WERI-Rb-1 (cell line): Measurements from ENCODE around the gene TBPL2.
"Not testable (repeated sequence)": the region's sequence is repeated elsewhere in the genome, so short reads cannot be mapped to it uniquely, and the experiment has no call there.

Experiments
- DNase-seq: peaks from one replicate; pipeline ENCODE4 v3.0.0-alpha.2; 2020
- H3K27ac ChIP-seq: fragments of 250-450 bp; sonication (Bioruptor Pico); 2 replicates; pipeline ENCODE4 v1.5.1; 2020; ENCODE audit warnings: mild to moderate bottlenecking, moderate library complexity
- H3K27me3 ChIP-seq: fragments of 250-450 bp; sonication (Bioruptor Pico); 2 replicates; pipeline ENCODE4 v1.5.1; 2021; ENCODE audit warnings: mild to moderate bottlenecking, low read depth, moderate library complexity; ENCODE audit not compliant: insufficient read depth, severe bottlenecking
- H3K36me3 ChIP-seq: fragments of 250-450 bp; sonication (Bioruptor Pico); 2 replicates; pipeline ENCODE4 v1.5.1; 2020; ENCODE audit warnings: mild to moderate bottlenecking, moderate library complexity
- H3K4me3 ChIP-seq: 2 replicates; pipeline ENCODE4 v1.5.1; 2011; ENCODE audit warnings: low read depth, mild to moderate bottlenecking, control low read depth, low read length
- H3K9me3 ChIP-seq: fragments of 250-450 bp; sonication (Bioruptor Pico); 2 replicates; pipeline ENCODE4 v1.5.1; 2021; ENCODE audit warnings: mild to moderate bottlenecking, moderate library complexity; ENCODE audit not compliant: severe bottlenecking
- CTCF ChIP-seq: IDR thresholded peaks from 2 replicates; pipeline ENCODE4 v1.5.1; 2011; ENCODE audit warnings: low read depth, mild to moderate bottlenecking, control low read depth, inconsistent platforms, low read length

Gene TBPL2

GRCh38 chr14:55432628-55433027 lies 7.8 kb downstream of the TBPL2 start:
- no peaks in the 10 kb centered on the region for H3K9me3 ChIP-seq
- no peak overlapping the region for H3K27ac ChIP-seq
- H3K36me3 ChIP-seq, result no peaks in the 10 kb centered on the region
- no peak for DNase-seq
- H3K27me3 ChIP-seq, result no peaks in the 10 kb centered on the region
- no peak for TF ChIP-seq CTCF
- no peak overlapping the region for H3K4me3 ChIP-seq

- Histone ChIP-seq H3K36me3 (no peaks in the 10 kb centered on the region), H3K4me3 (no peak overlapping the region), H3K27ac (no peak overlapping the region), H3K9me3 (no peaks in the 10 kb centered on the region), H3K27me3 (no peaks in the 10 kb centered on the region)
- TF ChIP-seq CTCF, result peak; percentile 45
- peak; percentile 44 for DNase-seq
These were observed 10.3 kb downstream of the TBPL2 start for GRCh38 chr14:55430024-55430690.

- no peak for TF ChIP-seq CTCF
- no peak for DNase-seq
- H3K9me3 ChIP-seq, result no peaks in the 10 kb centered on the region
- H3K27ac ChIP-seq, result no peak overlapping the region
- H3K36me3 ChIP-seq, result no peaks in the 10 kb centered on the region
- no peaks in the 10 kb centered on the region for H3K27me3 ChIP-seq
- no peak overlapping the region for H3K4me3 ChIP-seq
These were observed 13.0 kb downstream of the TBPL2 start for GRCh38 chr14:55427439-55427838.

GRCh38 chr14:55426891-55427290 lies 13.5 kb downstream of the TBPL2 start:
- no peaks in the 10 kb centered on the region for H3K9me3 ChIP-seq
- no peak overlapping the region for H3K27ac ChIP-seq
- H3K36me3 ChIP-seq, result no peaks in the 10 kb centered on the region
- no peak overlapping the region for H3K4me3 ChIP-seq
- TF ChIP-seq CTCF, result no peak
- no peaks in the 10 kb centered on the region for H3K27me3 ChIP-seq
- DNase-seq, result peak; percentile 35

- H3K9me3 ChIP-seq, result no peaks in the 10 kb centered on the region
- no peaks in the 10 kb centered on the region for H3K36me3 ChIP-seq
- no peak for DNase-seq
- H3K27me3 ChIP-seq, result no peaks in the 10 kb centered on the region
- no peak overlapping the region for H3K4me3 ChIP-seq
- no peak for TF ChIP-seq CTCF
- no peak overlapping the region for H3K27ac ChIP-seq
These were observed 15.3 kb downstream of the TBPL2 start for GRCh38 chr14:55425091-55425490.

- Histone ChIP-seq H3K4me3 (no peak overlapping the region), H3K27ac (no peak overlapping the region), H3K36me3 (no peaks in the 10 kb centered on the region), H3K9me3 (no peaks in the 10 kb centered on the region), H3K27me3 (no peaks in the 10 kb centered on the region)
- TF ChIP-seq CTCF, result no peak
- no peak for DNase-seq
These were observed 16.4 kb downstream of the TBPL2 start for GRCh38 chr14:55423969-55424368.

- not testable (repeated sequence) for H3K27ac ChIP-seq, H3K4me3 ChIP-seq, H3K9me3 ChIP-seq, DNase-seq, H3K27me3 ChIP-seq, H3K36me3 ChIP-seq
These were observed 18.1 kb downstream of the TBPL2 start for GRCh38 chr14:55422338-55422737.
